Measurements from ENCODE around the gene SPATA9. TPM values are rescaled to one million over a fixed set of nuclear protein-coding genes. Genes with fewer than 3 reads are reported as not detected.

Gene SPATA9
- total RNA-seq, 2 experiments from 2014 or later, result not detected

- POLR2A ChIA-PET, result interaction anchor here (0.6 to 0.8 kb wide), 5 partner anchors 19 to 917 kb away, joined by 3 to 5 read pairs (median 3); no protein-coding TSS in a partner anchor
Observed at GRCh38 chr5:95671826-95672225, 11.0 kb downstream of the SPATA9 start.

GRCh38 chr5:95670568-95670967 lies 12.2 kb downstream of the SPATA9 start:
- Histone ChIP-seq H2AFZ (ENCODE audit: low read length) (no peak overlapping the region), H3K4me2 (ENCODE audit: low read length) (no peak overlapping the region), H3K4me1 (ENCODE audit: insufficient read depth, low read length, poor library complexity, severe bottlenecking) (no peaks in the 10 kb centered on the region), H4K20me1 (ENCODE audit: insufficient read depth, low read length) (no peaks in the 10 kb centered on the region), H3K9me2 (ENCODE audit: insufficient read depth, low read length) (no peaks in the 10 kb centered on the region), H3K36me3 (ENCODE audit: insufficient read depth, low read length) (no peaks in the 10 kb centered on the region), H3K27ac (ENCODE audit: low read depth, low read length, poor library complexity, severe bottlenecking) (no peak overlapping the region), H3K9me3 (ENCODE audit: low read length) (no peaks in the 10 kb centered on the region), H3K4me3 (ENCODE audit: low read depth, low read length, poor library complexity, severe bottlenecking) (no peak overlapping the region), H3K79me2 (ENCODE audit: insufficient read depth, low read depth, low read length) (no peaks in the 10 kb centered on the region)
- no TSS peak for BruUV-seq (replicated peaks)
- intact Hi-C loops (cut with micrococcal nuclease; ENCODE audit: unreplicated experiment), result no loop called here
- ChIA-PET POLR2A (interaction anchor here (0.8 to 1.6 kb wide), 3 partner anchors 8 to 23 kb away, joined by 3 to 5 read pairs (median 3); no protein-coding TSS in a partner anchor), CTCF (ENCODE audit: unreplicated experiment) (no interaction called here)
- no peak for TF ChIP-seq CTCF (conservative IDR thresholded peaks at IDR 0.05; ENCODE audit: low read length)
- TF ChIP-seq EZH2phosphoT487 (IDR thresholded peaks at IDR 0.05; ENCODE audit: borderline replicate concordance, low read depth, low read length), result no peak
- no peak for DNase-seq (ENCODE audit: low spot score)

More at GRCh38 chr5:95671826-95672225, 11.0 kb downstream of the SPATA9 start:
- no peak overlapping the region for H2AFZ ChIP-seq (ENCODE audit: low read length)
- no peak overlapping the region for H3K4me3 ChIP-seq (ENCODE audit: low read depth, low read length, poor library complexity, severe bottlenecking)
- no peak overlapping the region for H3K27ac ChIP-seq (ENCODE audit: low read depth, low read length, poor library complexity, severe bottlenecking)
- no TSS peak for BruUV-seq (replicated peaks)
- DNase-seq (ENCODE audit: low spot score), result no peak
- no peaks in the 10 kb centered on the region for H3K9me2 ChIP-seq (ENCODE audit: insufficient read depth, low read length)
- intact Hi-C loops (cut with micrococcal nuclease; ENCODE audit: unreplicated experiment), result no loop called here
- no peaks in the 10 kb centered on the region for H4K20me1 ChIP-seq (ENCODE audit: insufficient read depth, low read length)
- H3K36me3 ChIP-seq (ENCODE audit: insufficient read depth, low read length), result no peaks in the 10 kb centered on the region
- CTCF ChIA-PET (ENCODE audit: unreplicated experiment), result no interaction called here
- no peaks in the 10 kb centered on the region for H3K4me1 ChIP-seq (ENCODE audit: insufficient read depth, low read length, poor library complexity, severe bottlenecking)
- TF ChIP-seq CTCF (conservative IDR thresholded peaks at IDR 0.05; ENCODE audit: low read length) (no peak), EZH2phosphoT487 (IDR thresholded peaks at IDR 0.05; ENCODE audit: borderline replicate concordance, low read depth, low read length) (no peak)
- H3K79me2 ChIP-seq (ENCODE audit: insufficient read depth, low read depth, low read length), result no peaks in the 10 kb centered on the region
- H3K9me3 ChIP-seq (ENCODE audit: low read length), result no peaks in the 10 kb centered on the region
- no peak overlapping the region for H3K4me2 ChIP-seq (ENCODE audit: low read length)

GRCh38 chr5:95669985-95670384 lies 12.8 kb downstream of the SPATA9 start:
- POLR2A ChIA-PET, result interaction anchor here (0.5 to 1.6 kb wide), 5 partner anchors 8 to 698 kb away, joined by 3 to 5 read pairs (median 5); no protein-coding TSS in a partner anchor
- Histone ChIP-seq H2AFZ (ENCODE audit: low read length) (no peak overlapping the region), H3K27ac (ENCODE audit: low read depth, low read length, poor library complexity, severe bottlenecking) (no peak overlapping the region), H3K9me2 (ENCODE audit: insufficient read depth, low read length) (no peaks in the 10 kb centered on the region), H3K36me3 (ENCODE audit: insufficient read depth, low read length) (no peaks in the 10 kb centered on the region), H3K4me2 (ENCODE audit: low read length) (no peak overlapping the region), H3K79me2 (ENCODE audit: insufficient read depth, low read depth, low read length) (no peaks in the 10 kb centered on the region), H3K9me3 (ENCODE audit: low read length) (no peaks in the 10 kb centered on the region), H4K20me1 (ENCODE audit: insufficient read depth, low read length) (no peaks in the 10 kb centered on the region), H3K4me1 (ENCODE audit: insufficient read depth, low read length, poor library complexity, severe bottlenecking) (no peaks in the 10 kb centered on the region), H3K4me3 (ENCODE audit: low read depth, low read length, poor library complexity, severe bottlenecking) (no peak overlapping the region)
- BruUV-seq (replicated peaks), result no TSS peak
- CTCF ChIA-PET (ENCODE audit: unreplicated experiment), result no interaction called here
- intact Hi-C loops (cut with micrococcal nuclease; ENCODE audit: unreplicated experiment), result loop anchor here (10.0 kb wide), 1 partner anchor 665 kb away; no protein-coding TSS in a partner anchor
- TF ChIP-seq EZH2phosphoT487 (IDR thresholded peaks at IDR 0.05; ENCODE audit: borderline replicate concordance, low read depth, low read length), result no peak
- no peak for TF ChIP-seq CTCF (conservative IDR thresholded peaks at IDR 0.05; ENCODE audit: low read length)
- no peak for DNase-seq (ENCODE audit: low spot score)
